ENCODE data around the gene CEP152. TPM values are rescaled to one million over a fixed set of nuclear protein-coding genes. Genes with fewer than 3 reads are reported as not detected.

The CEP152 gene
- polyA plus RNA-seq, 3 donors from 2014 or later, result 1.1 to 8.2 (median 2.8) TPM

DNA sequence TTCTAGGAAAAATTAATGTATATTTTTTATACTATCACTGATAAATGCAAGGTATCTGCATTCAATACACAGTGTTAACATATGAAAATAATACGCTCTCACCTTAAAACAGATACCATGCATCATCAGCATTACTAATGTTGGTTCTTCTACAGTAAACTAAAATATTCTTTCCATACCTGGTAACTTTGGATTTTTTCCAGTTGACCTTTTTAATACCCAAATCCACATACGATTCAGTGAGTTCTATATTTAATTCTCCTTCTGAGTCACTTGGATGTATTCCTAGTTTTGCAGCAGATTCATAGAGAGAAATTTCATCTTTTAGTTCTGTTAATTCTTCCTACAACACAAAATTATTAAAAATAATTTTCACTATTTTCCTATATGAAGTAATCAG, 29.9 kb downstream of the CEP152 start:
- no peak overlapping the region for H3K4me3 Mint-ChIP-seq
- H3K27ac Mint-ChIP-seq, result no peak overlapping the region
- H3K9me3 Mint-ChIP-seq, result no peaks in the 10 kb centered on the region
- no peaks in the 10 kb centered on the region for H3K4me1 Mint-ChIP-seq
- peaks cover 24 to 45% (median 39%) of the 10 kb centered on the region in 3 donors for H3K36me3 Mint-ChIP-seq
- no peak for DNase-seq
- peaks cover 0 to 3% (median 0%) of the 10 kb centered on the region in 3 donors for H3K27me3 Mint-ChIP-seq (ENCODE audit: low read depth in 3 of 3)

DNA sequence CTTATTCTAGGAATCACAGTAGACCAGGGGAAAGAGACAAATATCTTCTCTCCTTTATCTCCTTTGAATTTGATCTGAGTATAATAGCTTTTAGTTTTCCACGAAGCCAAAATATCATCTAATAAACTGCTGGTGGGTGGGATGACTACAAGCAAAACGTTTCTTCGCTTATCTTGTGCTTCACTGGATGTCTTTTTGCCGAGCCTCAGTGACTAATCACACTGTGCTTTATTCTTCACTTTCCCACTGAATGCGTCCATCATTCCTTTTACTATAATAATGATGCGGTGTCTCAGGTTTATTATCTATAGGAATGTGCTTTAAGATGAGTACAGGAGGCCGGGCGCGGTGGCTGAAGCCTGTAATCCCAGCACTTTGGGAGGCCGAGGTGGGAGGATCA, 32.5 kb downstream of the CEP152 start:
- Mint-ChIP-seq H3K36me3 (peaks cover 20 to 48% (median 42%) of the 10 kb centered on the region in 3 donors), H3K4me1 (no peaks in the 10 kb centered on the region), H3K27me3 (ENCODE audit: low read depth in 3 of 3) (peaks cover 0 to 3% (median 0%) of the 10 kb centered on the region in 3 donors), H3K4me3 (no peak overlapping the region), H3K27ac (no peak overlapping the region), H3K9me3 (no peaks in the 10 kb centered on the region)
- no peak for DNase-seq

- H3K9me3 Mint-ChIP-seq, result no peaks in the 10 kb centered on the region
- no peak for DNase-seq
- H3K36me3 Mint-ChIP-seq, result peaks cover 22 to 46% (median 42%) of the 10 kb centered on the region in 3 donors
- no peak overlapping the region for H3K4me3 Mint-ChIP-seq
- no peak overlapping the region for H3K27ac Mint-ChIP-seq
- no peaks in the 10 kb centered on the region for H3K4me1 Mint-ChIP-seq
- H3K27me3 Mint-ChIP-seq (ENCODE audit: low read depth in 3 of 3), result peaks cover 0 to 3% (median 0%) of the 10 kb centered on the region in 3 donors
Observed at GRCh38 chr15:48777645-48778330, 33.1 kb downstream of the CEP152 start.

DNA sequence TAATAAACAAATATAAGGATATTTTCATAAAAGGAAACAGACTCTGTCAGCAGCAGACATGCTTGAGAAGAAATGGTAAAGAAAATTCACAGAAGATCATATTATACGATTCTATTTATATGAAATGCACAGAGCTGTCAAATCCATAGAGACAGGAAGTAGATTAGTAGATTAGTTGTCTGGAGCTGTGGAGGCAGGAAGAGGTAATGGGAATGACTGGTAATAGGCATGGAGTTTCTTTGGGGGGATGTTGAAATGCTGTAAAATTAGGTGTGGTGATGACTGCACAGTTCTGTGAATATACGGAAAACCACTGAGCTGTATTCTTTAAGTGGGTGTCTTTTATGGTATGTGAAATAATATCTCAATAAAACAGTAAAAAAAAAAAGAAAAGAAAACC, 35.3 kb downstream of the CEP152 start:
- no peak overlapping the region for H3K27ac Mint-ChIP-seq

GRCh38 chr15:48774484-48774883, 36.4 kb downstream of the CEP152 start:
- H3K36me3 Mint-ChIP-seq, result peaks cover 9 to 35% (median 25%) of the 10 kb centered on the region in 3 donors
- no peaks in the 10 kb centered on the region for H3K4me1 Mint-ChIP-seq
- no peak overlapping the region for H3K4me3 Mint-ChIP-seq
- no peak overlapping the region for H3K27ac Mint-ChIP-seq
- H3K9me3 Mint-ChIP-seq, result no peaks in the 10 kb centered on the region
- H3K27me3 Mint-ChIP-seq (ENCODE audit: low read depth in 3 of 3), result no peaks in the 10 kb centered on the region
- DNase-seq, result no peak

More for the DNA sequence above, 35.3 kb downstream of the CEP152 start:
- no peak for DNase-seq
- Mint-ChIP-seq H3K27me3 (ENCODE audit: low read depth in 3 of 3) (peaks cover 0 to 1% (median 0%) of the 10 kb centered on the region in 3 donors), H3K9me3 (no peaks in the 10 kb centered on the region), H3K4me1 (no peaks in the 10 kb centered on the region), H3K36me3 (peaks cover 14 to 36% (median 29%) of the 10 kb centered on the region in 3 donors), H3K4me3 (no peak overlapping the region)

GRCh38 chr15:48766196-48766595, 44.7 kb downstream of the CEP152 start:
- Mint-ChIP-seq H3K36me3 (peaks cover 39 to 56% (median 43%) of the 10 kb centered on the region in 3 donors), H3K27me3 (ENCODE audit: low read depth in 3 of 3) (no peaks in the 10 kb centered on the region), H3K4me1 (no peaks in the 10 kb centered on the region), H3K4me3 (no peak overlapping the region), H3K9me3 (no peaks in the 10 kb centered on the region), H3K27ac (no peak overlapping the region)
- no peak for DNase-seq

GRCh38 chr15:48765022-48765421, 45.8 kb downstream of the CEP152 start:
- Mint-ChIP-seq H3K36me3 (peaks cover 38 to 51% (median 40%) of the 10 kb centered on the region in 3 donors), H3K9me3 (no peaks in the 10 kb centered on the region), H3K27ac (no peak overlapping the region), H3K4me1 (no peaks in the 10 kb centered on the region), H3K4me3 (no peak overlapping the region), H3K27me3 (ENCODE audit: low read depth in 3 of 3) (no peaks in the 10 kb centered on the region)
- DNase-seq, result no peak

DNA sequence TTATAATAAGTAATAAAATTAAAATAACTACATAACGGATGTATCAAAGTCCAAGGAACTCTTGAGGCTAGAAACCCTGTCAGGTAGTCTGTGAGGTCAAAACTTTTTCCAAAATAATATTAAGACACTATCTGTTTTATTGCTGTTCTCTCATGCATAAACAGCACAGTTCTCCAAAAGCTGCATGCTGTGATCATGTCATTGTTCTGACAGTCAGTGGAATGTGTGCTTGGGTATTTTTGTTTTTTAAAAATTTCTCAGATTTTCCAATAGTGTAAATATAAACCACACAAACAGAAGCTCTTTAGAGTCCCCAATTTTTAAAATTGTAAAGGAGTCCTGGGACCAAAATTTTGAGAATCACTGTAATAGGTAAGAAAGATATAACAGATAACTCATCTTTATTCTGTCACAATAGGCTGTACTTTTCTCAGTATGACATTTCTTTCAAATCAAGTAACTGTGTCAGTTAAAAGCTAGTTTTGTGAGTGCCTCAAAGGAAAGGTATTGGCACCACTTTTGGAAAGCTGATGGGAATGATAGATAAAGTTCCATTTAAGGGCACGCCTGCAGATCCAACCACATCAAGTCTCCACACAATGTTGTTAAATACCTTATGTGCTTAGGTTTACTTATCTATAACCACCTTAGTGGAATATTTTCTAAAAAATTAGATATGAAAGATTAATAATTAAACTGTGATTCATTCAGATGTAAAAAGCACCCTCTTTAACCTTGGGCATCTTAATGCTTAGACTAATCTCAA, 49.3 kb downstream of the CEP152 start:
- Mint-ChIP-seq H3K27me3 (ENCODE audit: low read depth in 3 of 3) (no peaks in the 10 kb centered on the region), H3K36me3 (peaks cover 31 to 32% (median 31%) of the 10 kb centered on the region in 3 donors), H3K9me3 (no peaks in the 10 kb centered on the region), H3K4me3 (no peak overlapping the region), H3K4me1 (no peaks in the 10 kb centered on the region), H3K27ac (no peak overlapping the region)
- DNase-seq, result no peak

DNA sequence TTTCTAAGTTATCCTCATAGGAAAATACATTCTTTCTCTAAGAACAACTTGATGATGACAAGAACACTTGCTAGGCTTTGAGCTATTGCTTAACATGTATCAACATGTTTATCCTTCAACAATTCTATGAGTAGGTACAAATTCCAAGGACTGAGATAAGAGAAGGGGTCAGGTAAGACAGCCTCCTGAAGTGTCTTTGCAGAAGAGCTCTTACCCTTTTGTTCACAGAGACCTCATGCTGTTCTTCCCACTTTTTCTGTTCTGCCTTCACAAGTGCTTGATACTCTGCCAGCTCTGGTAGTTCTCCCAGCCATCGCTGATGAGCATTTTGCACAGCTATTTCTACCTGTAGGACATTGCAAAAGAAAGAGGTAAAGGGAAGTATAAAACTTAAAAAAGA, 50.9 kb downstream of the CEP152 start:
- H3K9me3 Mint-ChIP-seq, result no peaks in the 10 kb centered on the region
- H3K4me1 Mint-ChIP-seq, result no peaks in the 10 kb centered on the region
- H3K36me3 Mint-ChIP-seq, result peaks cover 28 to 33% (median 31%) of the 10 kb centered on the region in 3 donors
- no peak overlapping the region for H3K4me3 Mint-ChIP-seq
- no peak for DNase-seq
- no peak overlapping the region for H3K27ac Mint-ChIP-seq
- no peaks in the 10 kb centered on the region for H3K27me3 Mint-ChIP-seq (ENCODE audit: low read depth in 3 of 3)

GRCh38 chr15:48757661-48758060, 53.2 kb downstream of the CEP152 start:
- H3K27ac Mint-ChIP-seq, result no peak overlapping the region

GRCh38 chr15:48754011-48754410, 56.9 kb downstream of the CEP152 start:
- Mint-ChIP-seq H3K27me3 (ENCODE audit: low read depth in 3 of 3) (no peaks in the 10 kb centered on the region), H3K4me3 (no peak overlapping the region), H3K27ac (no peak overlapping the region), H3K36me3 (peaks cover 9 to 39% (median 37%) of the 10 kb centered on the region in 3 donors), H3K9me3 (no peaks in the 10 kb centered on the region), H3K4me1 (no peaks in the 10 kb centered on the region)
- DNase-seq, result no peak

More at GRCh38 chr15:48757661-48758060, 53.2 kb downstream of the CEP152 start:
- Mint-ChIP-seq H3K27me3 (ENCODE audit: low read depth in 3 of 3) (no peaks in the 10 kb centered on the region), H3K4me1 (no peaks in the 10 kb centered on the region), H3K36me3 (peaks cover 24 to 26% (median 24%) of the 10 kb centered on the region in 3 donors), H3K4me3 (no peak overlapping the region), H3K9me3 (no peaks in the 10 kb centered on the region)
- DNase-seq, result no peak

- H3K27me3 Mint-ChIP-seq (ENCODE audit: low read depth in 3 of 3), result no peaks in the 10 kb centered on the region
- H3K4me1 Mint-ChIP-seq, result no peaks in the 10 kb centered on the region
- no peaks in the 10 kb centered on the region for H3K9me3 Mint-ChIP-seq
- H3K4me3 Mint-ChIP-seq, result no peak overlapping the region
- H3K36me3 Mint-ChIP-seq, result peaks cover 15 to 53% (median 42%) of the 10 kb centered on the region in 3 donors
- no peak for DNase-seq
- no peak overlapping the region for H3K27ac Mint-ChIP-seq
Observed at GRCh38 chr15:48751595-48751994, 59.3 kb downstream of the CEP152 start.

DNA sequence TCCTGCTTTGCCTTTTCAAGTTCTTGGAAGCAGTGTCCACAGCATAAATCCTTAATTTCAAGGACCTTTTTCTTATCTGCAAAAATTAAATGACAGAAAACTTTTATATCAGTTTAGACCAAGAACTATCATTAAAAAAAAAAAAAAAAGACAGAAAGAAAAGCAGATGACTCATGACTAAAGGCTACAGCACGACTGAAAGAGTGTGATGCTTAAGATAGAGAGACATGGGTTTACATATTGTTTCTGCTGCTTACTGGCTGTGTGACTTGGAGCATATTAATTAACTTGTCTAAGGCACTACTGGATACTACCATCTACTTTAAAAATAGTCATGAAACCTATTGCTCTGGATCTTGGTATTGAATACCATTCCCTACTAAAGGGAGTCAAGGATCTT, 62.3 kb downstream of the CEP152 start:
- Mint-ChIP-seq H3K4me1 (no peaks in the 10 kb centered on the region), H3K27ac (no peak overlapping the region), H3K27me3 (ENCODE audit: low read depth in 3 of 3) (no peaks in the 10 kb centered on the region), H3K36me3 (peaks cover 19 to 51% (median 42%) of the 10 kb centered on the region in 3 donors), H3K4me3 (no peak overlapping the region), H3K9me3 (no peaks in the 10 kb centered on the region)
- no peak for DNase-seq

DNA sequence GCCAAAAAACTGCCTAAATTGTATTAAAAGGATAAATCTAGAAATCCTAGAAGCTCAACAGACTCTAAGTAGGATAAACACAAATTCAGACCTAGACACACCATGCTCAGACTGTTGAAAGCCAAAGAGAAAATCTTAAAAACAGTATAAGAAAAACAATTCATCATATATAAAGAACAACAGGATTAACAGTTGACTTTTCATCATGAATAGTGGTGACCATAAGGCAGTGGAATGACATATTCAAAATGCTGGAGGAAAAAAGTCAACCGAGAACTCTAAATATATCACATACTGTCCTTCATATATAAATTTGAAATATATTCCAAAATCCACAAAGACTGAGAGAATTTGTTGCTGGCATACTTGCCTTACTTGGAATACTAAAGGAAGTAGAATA, 77.3 kb downstream of the CEP152 start:
- H3K36me3 Mint-ChIP-seq, result peaks cover 49 to 73% (median 63%) of the 10 kb centered on the region in 3 donors
- no peak overlapping the region for H3K4me3 Mint-ChIP-seq
- no peak overlapping the region for H3K27ac Mint-ChIP-seq
- no peaks in the 10 kb centered on the region for H3K27me3 Mint-ChIP-seq (ENCODE audit: low read depth in 3 of 3)
- no peak for DNase-seq
- peaks cover 4 to 17% (median 5%) of the 10 kb centered on the region in 6 donors for H3K9me3 Mint-ChIP-seq
- H3K4me1 Mint-ChIP-seq, result no peaks in the 10 kb centered on the region
